Thyroid gland (tissue), 4 donors: ENCODE data around the gene ACTL6B. TPM values are rescaled to one million over a fixed set of nuclear protein-coding genes. Genes with fewer than 3 reads are reported as not detected.
A peak's percentile ranks its signal among the peaks of the same experiment; 100 is the strongest.

Experiments
- DNase-seq, 2 donors: peaks; one replicate each; pipeline ENCODE4 v3.0.0-alpha.2; 2019
- H3K27ac ChIP-seq, 3 donors: fragments of 200-600 bp; sonication (generic); 1 replicate in 2 of 3; 2 replicates in 1 of 3; pipeline ENCODE4 v1.5.1; 2016 to 2019; ENCODE audit warnings: mild to moderate bottlenecking in 1 of 3, moderate library complexity in 1 of 3
- H3K27me3 ChIP-seq: fragments of 200-600 bp; sonication (generic); one replicate; pipeline ENCODE4 v1.5.1; 2019
- H3K36me3 ChIP-seq, 2 donors: fragments of 200-600 bp; sonication (generic); one replicate each; pipeline ENCODE4 v1.5.1; 2016 to 2019
- H3K4me1 ChIP-seq, 2 donors: fragments of 200-600 bp; sonication (generic); one replicate each; pipeline ENCODE4 v1.5.1; 2017 to 2019
- H3K4me3 ChIP-seq, 3 donors: fragments of 200-600 bp; sonication (generic); replicated peaks in 1 of 3; 1 replicate in 2 of 3; 2 replicates in 1 of 3; pipeline ENCODE4 v1.5.1; 2016; ENCODE audit warnings: mild to moderate bottlenecking in 1 of 3
- H3K9me3 ChIP-seq: fragments of 200-600 bp; sonication (generic); one replicate; pipeline ENCODE4 v1.5.1; 2017
- CTCF ChIP-seq, 6 experiments: fragments of 200-600 bp in 3 of 6; fragments of 450-650 bp in 3 of 6; sonication (generic) in 3 of 6; IDR thresholded peaks; one replicate each; pipeline ENCODE4 v1.5.1; 2016 to 2019; ENCODE audit warnings: antibody characterized with exemption in 6 of 6, mild to moderate bottlenecking in 2 of 6, inconsistent platforms in 1 of 6, moderate library complexity in 1 of 6
- POLR2A ChIP-seq, 2 donors: fragments of 450-650 bp; IDR thresholded peaks; one replicate each; pipeline ENCODE4 v1.6.1; 2017; ENCODE audit warnings: antibody characterized with exemption in 2 of 2, mild to moderate bottlenecking in 2 of 2, moderate library complexity in 1 of 2
- WGBS, 2 donors: methylation state at CpG; one replicate each; pipeline ENCODE4 v1.1.5; 2017; 5-methylcytosine and 5-hydroxymethylcytosine counted together
- intact Hi-C: fragments of 100-400 bp; cut with DNase I; formaldehyde crosslinking; loops from one replicate; pipeline ENCODE4 v1.15.1; 2023
- total RNA-seq, 4 donors: library from RNA; depleted of rRNA; stranded (reverse); fragments of >200 nt; gene quantifications; one replicate each; pipeline ENCODE4 v1.2.3, GENCODE V29; 2016

Gene ACTL6B
- total RNA-seq, 4 donors from 2014 or later = 0.93 TPM; not detected in 3

GRCh38 chr7:100694098-100694745, 38.0 kb upstream of the ACTL6B start, which contains the start of gene GIGYF1:
GIGYF1 (minus strand) TSS chr7:100694250; CDS start chr7:100688238, 6,012 bp downstream.
- Histone ChIP-seq H3K9me3 (no peaks in the 10 kb centered on the region), H3K4me1 (peaks cover 29 to 41% of the 10 kb centered on the region in 2 donors), H3K36me3 (no peaks in the 10 kb centered on the region), H3K27me3 (no peaks in the 10 kb centered on the region), H3K4me3 (peak within 1 kb of the TSS; percentile 75 to 89 (median 89)), H3K27ac (peak within 1 kb of the TSS; percentile 66 to 83 (median 78))
- DNase-seq = peak; percentile 74 to 78
- intact Hi-C loops = no loop called here
- TF ChIP-seq POLR2A (IDR thresholded peaks at IDR 0.05) (peak in 1 of 2 donors; percentile 31), CTCF (IDR thresholded peaks at IDR 0.05) (no peak)
- 2% methylated on average over 4 to 9 of the region's 102 CpGs for WGBS, 2 donors

- Histone ChIP-seq H3K9me3 (no peaks in the 10 kb centered on the region), H3K4me3 (peak overlapping the region; percentile 75 to 89 (median 89)), H3K36me3 (peaks cover 2 to 6% of the 10 kb centered on the region in 2 donors), H3K27ac (peak overlapping the region; percentile 49 to 83 (median 78)), H3K4me1 (peaks cover 29 to 41% of the 10 kb centered on the region in 2 donors), H3K27me3 (no peaks in the 10 kb centered on the region)
- TF ChIP-seq POLR2A (IDR thresholded peaks at IDR 0.05) (no peak), CTCF (IDR thresholded peaks at IDR 0.05) (no peak)
- 2% methylated on average over 11 to 16 of the region's 81 CpGs for WGBS, 2 donors
- intact Hi-C loops = no loop called here
- DNase-seq = no peak
Measured at GRCh38 chr7:100693312-100694097, 37.3 kb upstream of the ACTL6B start.

- peaks cover 12 to 15% of the 10 kb centered on the region in 2 donors for H3K36me3 ChIP-seq
- no peaks in the 10 kb centered on the region for H3K27me3 ChIP-seq
- H3K4me1 ChIP-seq = peaks cover 29 to 44% of the 10 kb centered on the region in 2 donors
- TF ChIP-seq CTCF (IDR thresholded peaks at IDR 0.05) = no peak
- TF ChIP-seq POLR2A (IDR thresholded peaks at IDR 0.05) = no peak
- intact Hi-C loops = no loop called here
- no peaks in the 10 kb centered on the region for H3K9me3 ChIP-seq
- no peak for DNase-seq
- 53 to 71% methylated on average over 6 of the region's 6 CpGs for WGBS, 2 donors
- H3K27ac ChIP-seq = peak overlapping the region in 1 of 3 donors; percentile 78
- peak overlapping the region in 1 of 3 donors; percentile 89 for H3K4me3 ChIP-seq
Measured at GRCh38 chr7:100692578-100692961, 36.3 kb upstream of the ACTL6B start.

GRCh38 chr7:100691676-100692577, 35.7 kb upstream of the ACTL6B start:
- Histone ChIP-seq H3K4me1 (peaks cover 29 to 44% of the 10 kb centered on the region in 2 donors), H3K4me3 (no peak overlapping the region), H3K27ac (no peak overlapping the region), H3K27me3 (no peaks in the 10 kb centered on the region), H3K9me3 (no peaks in the 10 kb centered on the region), H3K36me3 (peaks cover 18 to 22% of the 10 kb centered on the region in 2 donors)
- DNase-seq = peak; percentile 73 to 81
- WGBS, 2 donors = 31 to 32% methylated on average over 28 of the region's 28 CpGs
- TF ChIP-seq CTCF (IDR thresholded peaks at IDR 0.05) = peak; percentile 73 to 97 (median 80)
- TF ChIP-seq POLR2A (IDR thresholded peaks at IDR 0.05) = no peak
- intact Hi-C loops = no loop called here
